ENCODE data around the gene IFI44.
A peak's percentile ranks its signal among the peaks of the same experiment; 100 is the strongest.

The IFI44 gene

GRCh38 chr1:78649628-78650027 is at the start of gene IFI44:
Gene IFI44 (plus strand): TSS chr1:78649831. CDS start chr1:78650196, 365 bp downstream.
- peak; percentile 85 for DNase-seq

GRCh38 chr1:78601068-78601467 is 48.6 kb upstream of the IFI44 start:
- DNase-seq, result no peak

GRCh38 chr1:78603206-78603605 is 46.4 kb upstream of the IFI44 start:
- DNase-seq, result peak; percentile 83

- DNase-seq, result no peak
Observed at GRCh38 chr1:78604643-78605042, 45.0 kb upstream of the IFI44 start.

GRCh38 chr1:78606274-78606673 is 43.4 kb upstream of the IFI44 start:
- no peak for DNase-seq

GRCh38 chr1:78607334-78607927 is 42.2 kb upstream of the IFI44 start:
- peak; percentile 34 for DNase-seq

GRCh38 chr1:78607944-78608343 is 41.7 kb upstream of the IFI44 start:
- no peak for DNase-seq

- peak; percentile 83 for DNase-seq
Observed at GRCh38 chr1:78617615-78618026, 32.0 kb upstream of the IFI44 start.

GRCh38 chr1:78619032-78619431 is 30.6 kb upstream of the IFI44 start:
- no peak for DNase-seq

- no peak for DNase-seq
Observed at GRCh38 chr1:78619446-78619802, 30.2 kb upstream of the IFI44 start.

- DNase-seq, result peak; percentile 61
Observed at GRCh38 chr1:78619803-78620579, 29.6 kb upstream of the IFI44 start, which contains the start of gene IFI44L. Gene IFI44L (plus strand): TSS chr1:78620448. CDS start chr1:78627916, 7,468 bp downstream.

- DNase-seq, result no peak
Observed at GRCh38 chr1:78620666-78621065, 29.0 kb upstream of the IFI44 start.

- no peak for DNase-seq
Observed at GRCh38 chr1:78622548-78622947, 27.1 kb upstream of the IFI44 start.

- no peak for DNase-seq
Observed at GRCh38 chr1:78624035-78624434, 25.6 kb upstream of the IFI44 start.

- no peak for DNase-seq
Observed at GRCh38 chr1:78627321-78627720, 22.3 kb upstream of the IFI44 start.

GRCh38 chr1:78630600-78630999 is 19.0 kb upstream of the IFI44 start:
- no peak for DNase-seq

GRCh38 chr1:78633209-78633608 is 16.4 kb upstream of the IFI44 start:
- no peak for DNase-seq

GRCh38 chr1:78640462-78640861 is 9.2 kb upstream of the IFI44 start:
- no peak for DNase-seq

GRCh38 chr1:78641558-78641957 is 8.1 kb upstream of the IFI44 start:
- DNase-seq, result no peak

GRCh38 chr1:78645723-78646122 is 3.9 kb upstream of the IFI44 start:
- no peak for DNase-seq

GRCh38 chr1:78647238-78647637 is 2.4 kb upstream of the IFI44 start:
- no peak for DNase-seq

GRCh38 chr1:78650114-78650660 is 556 bp downstream of the IFI44 start:
- DNase-seq, result peak; percentile 22

- DNase-seq, result peak; percentile 81
Observed at GRCh38 chr1:78651241-78651640, 1.6 kb downstream of the IFI44 start.

GRCh38 chr1:78652019-78652560 is 2.5 kb downstream of the IFI44 start:
- no peak for DNase-seq
